Measurements from ENCODE around the gene MINDY4B. TPM values are rescaled to one million over a fixed set of nuclear protein-coding genes. Genes with fewer than 3 reads are reported as not detected.

MINDY4B gene
- polyA plus RNA-seq, 2 of the 4 experiments (the other 2 are of a cell fraction), result not detected

DNA sequence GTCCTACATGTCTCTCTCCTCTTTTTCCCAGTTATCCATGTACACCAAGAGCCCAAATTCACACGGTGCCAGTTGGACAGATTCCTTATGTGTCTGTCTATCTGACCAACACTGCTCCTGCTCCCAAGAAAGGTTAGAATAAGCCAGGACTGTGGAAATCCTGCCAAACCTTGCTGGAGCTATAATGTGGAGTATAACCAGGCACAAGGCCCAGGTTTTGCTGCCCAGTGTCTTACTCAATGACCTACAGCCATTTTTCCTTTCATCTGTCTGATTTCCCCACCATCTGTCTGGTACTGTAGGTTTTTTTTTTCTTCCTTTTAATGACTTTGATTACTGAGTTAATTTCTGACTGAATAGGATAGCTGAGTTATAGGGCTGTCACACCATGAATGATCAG is 26.5 kb upstream of the MINDY4B start:
- DNase-seq (ENCODE audit: low read depth in 1 of 2, low spot score in 1 of 2), result no peak
- Histone ChIP-seq H3K4me1 (no peaks in the 10 kb centered on the region), H3K9me3 (no peaks in the 10 kb centered on the region), H3K27ac (no peak overlapping the region), H3K4me2 (no peak overlapping the region), H3K4me3 (no peak overlapping the region)
- CTCF ChIA-PET, result interaction anchor here (0.6 to 1.2 kb wide), 2 partner anchors 13 to 39 kb away, joined by 3 read pairs; no protein-coding TSS in a partner anchor
- TF ChIP-seq SREBF2 (IDR thresholded peaks at IDR 0.05), result no peak
- TF ChIP-seq GATA3 (IDR thresholded peaks at IDR 0.05; ENCODE audit: borderline replicate concordance), result no peak
- no peak for TF ChIP-seq HEYL (CRISPR knock-in tag; IDR thresholded peaks at IDR 0.05)
- TF ChIP-seq, protein P1, sequence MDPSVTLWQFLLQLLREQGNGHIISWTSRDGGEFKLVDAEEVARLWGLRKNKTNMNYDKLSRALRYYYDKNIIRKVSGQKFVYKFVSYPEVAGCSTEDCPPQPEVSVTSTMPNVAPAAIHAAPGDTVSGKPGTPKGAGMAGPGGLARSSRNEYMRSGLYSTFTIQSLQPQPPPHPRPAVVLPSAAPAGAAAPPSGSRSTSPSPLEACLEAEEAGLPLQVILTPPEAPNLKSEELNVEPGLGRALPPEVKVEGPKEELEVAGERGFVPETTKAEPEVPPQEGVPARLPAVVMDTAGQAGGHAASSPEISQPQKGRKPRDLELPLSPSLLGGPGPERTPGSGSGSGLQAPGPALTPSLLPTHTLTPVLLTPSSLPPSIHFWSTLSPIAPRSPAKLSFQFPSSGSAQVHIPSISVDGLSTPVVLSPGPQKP (IDR thresholded peaks at IDR 0.05; ENCODE audit: low read depth, low read length), result no peak
- no peak for TF ChIP-seq MYC (IDR thresholded peaks at IDR 0.05; ENCODE audit: borderline replicate concordance, low read length)
- ATAC-seq, result no peak
- FAIRE-seq, result no peak
- POLR2A ChIA-PET, result no interaction called here
- 5% methylated on average over 1 of the region's 1 CpG for WGBS (ENCODE audit: missing lambda C conversion rate)

DNA sequence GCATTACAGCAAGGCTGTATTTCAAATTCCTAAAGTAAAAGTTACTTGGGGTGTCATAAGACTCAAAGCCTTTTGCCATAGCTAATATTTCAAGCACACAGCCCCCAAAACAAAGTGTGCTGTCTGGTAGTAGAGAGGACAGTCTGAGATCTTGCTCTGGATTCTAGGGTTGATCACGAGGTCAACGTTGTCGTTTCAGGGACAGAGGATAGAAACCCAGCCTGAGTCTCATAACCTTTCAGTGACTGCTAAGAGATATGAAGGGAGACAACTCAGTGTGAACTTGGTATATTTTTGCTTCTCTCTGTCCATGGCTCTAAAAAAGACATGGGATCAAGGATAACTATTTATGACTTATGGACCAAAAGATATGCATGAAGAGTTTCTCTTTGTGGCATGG is 25.6 kb upstream of the MINDY4B start:
- TF ChIP-seq RARB (CRISPR knock-in tag; IDR thresholded peaks at IDR 0.05), result no peak
- TF ChIP-seq EP300 (IDR thresholded peaks at IDR 0.05), result no peak
- no peak for TF ChIP-seq FOSL2 (IDR thresholded peaks at IDR 0.05)
- TF ChIP-seq FOSL2 (CRISPR knock-in tag; IDR thresholded peaks at IDR 0.05), result no peak
- no peak for TF ChIP-seq GATA3 (IDR thresholded peaks at IDR 0.05; ENCODE audit: borderline replicate concordance)
- no peak for TF ChIP-seq FOXS1 (CRISPR knock-in tag; IDR thresholded peaks at IDR 0.05)
- Histone ChIP-seq H3K4me1 (no peaks in the 10 kb centered on the region), H3K4me3 (no peak overlapping the region), H3K9me3 (no peaks in the 10 kb centered on the region), H3K27ac (no peak overlapping the region), H3K4me2 (no peak overlapping the region)
- ChIA-PET POLR2A (no interaction called here), CTCF (interaction anchor here (1.2 kb wide), 2 partner anchors 12 to 25 kb away, joined by 3 read pairs; no protein-coding TSS in a partner anchor)
- no peak for ATAC-seq
- WGBS (ENCODE audit: missing lambda C conversion rate), result 28% methylated on average over 3 of the region's 3 CpGs
- no peak for FAIRE-seq
- no peak for DNase-seq (ENCODE audit: low read depth in 1 of 2, low spot score in 1 of 2)

DNA sequence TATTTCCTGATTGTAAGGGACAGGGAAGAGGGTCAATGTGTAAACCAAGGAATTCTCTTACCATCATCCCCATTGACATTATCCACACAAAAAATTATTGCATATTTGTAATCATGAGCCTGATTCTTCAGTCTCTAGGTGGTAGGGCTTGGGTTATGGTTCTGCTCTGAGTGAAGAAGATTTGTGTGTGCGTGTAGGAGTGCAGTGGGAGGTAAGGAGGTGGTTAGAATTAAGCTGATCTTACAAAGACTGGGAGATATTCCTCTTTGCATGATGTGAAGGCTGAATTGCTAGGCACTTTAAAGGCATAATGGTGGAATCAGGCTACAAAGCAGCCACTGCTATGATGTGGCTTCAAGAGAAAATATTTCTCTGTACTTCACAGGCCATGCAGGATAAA is 23.0 kb upstream of the MINDY4B start:
- Histone ChIP-seq H3K27ac (no peak overlapping the region), H3K4me2 (no peak overlapping the region), H3K4me3 (no peak overlapping the region), H3K4me1 (no peaks in the 10 kb centered on the region), H3K9me3 (no peaks in the 10 kb centered on the region)
- FAIRE-seq (no peak), DNase-seq (ENCODE audit: low read depth in 1 of 2, low spot score in 1 of 2) (no peak), ATAC-seq (no peak)
- WGBS (ENCODE audit: missing lambda C conversion rate), result 10% methylated on average over 1 of the region's 1 CpG
- ChIA-PET POLR2A (no interaction called here), CTCF (interaction anchor here (1.0 to 1.8 kb wide), 5 partner anchors 9 to 207 kb away, joined by 3 to 4 read pairs (median 3); no protein-coding TSS in a partner anchor)
- TF ChIP-seq, protein P2, sequence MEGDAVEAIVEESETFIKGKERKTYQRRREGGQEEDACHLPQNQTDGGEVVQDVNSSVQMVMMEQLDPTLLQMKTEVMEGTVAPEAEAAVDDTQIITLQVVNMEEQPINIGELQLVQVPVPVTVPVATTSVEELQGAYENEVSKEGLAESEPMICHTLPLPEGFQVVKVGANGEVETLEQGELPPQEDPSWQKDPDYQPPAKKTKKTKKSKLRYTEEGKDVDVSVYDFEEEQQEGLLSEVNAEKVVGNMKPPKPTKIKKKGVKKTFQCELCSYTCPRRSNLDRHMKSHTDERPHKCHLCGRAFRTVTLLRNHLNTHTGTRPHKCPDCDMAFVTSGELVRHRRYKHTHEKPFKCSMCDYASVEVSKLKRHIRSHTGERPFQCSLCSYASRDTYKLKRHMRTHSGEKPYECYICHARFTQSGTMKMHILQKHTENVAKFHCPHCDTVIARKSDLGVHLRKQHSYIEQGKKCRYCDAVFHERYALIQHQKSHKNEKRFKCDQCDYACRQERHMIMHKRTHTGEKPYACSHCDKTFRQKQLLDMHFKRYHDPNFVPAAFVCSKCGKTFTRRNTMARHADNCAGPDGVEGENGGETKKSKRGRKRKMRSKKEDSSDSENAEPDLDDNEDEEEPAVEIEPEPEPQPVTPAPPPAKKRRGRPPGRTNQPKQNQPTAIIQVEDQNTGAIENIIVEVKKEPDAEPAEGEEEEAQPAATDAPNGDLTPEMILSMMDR (IDR thresholded peaks at IDR 0.05), result no peak
- TF ChIP-seq ZFP36 (IDR thresholded peaks at IDR 0.05; ENCODE audit: borderline replicate concordance, partially characterized antibody), result no peak
- no peak for TF ChIP-seq ESRRA (IDR thresholded peaks at IDR 0.05; ENCODE audit: borderline replicate concordance, low read length)
- TF ChIP-seq KDM1A (IDR thresholded peaks at IDR 0.05; ENCODE audit: low read depth), result no peak
- TF ChIP-seq, protein P3, sequence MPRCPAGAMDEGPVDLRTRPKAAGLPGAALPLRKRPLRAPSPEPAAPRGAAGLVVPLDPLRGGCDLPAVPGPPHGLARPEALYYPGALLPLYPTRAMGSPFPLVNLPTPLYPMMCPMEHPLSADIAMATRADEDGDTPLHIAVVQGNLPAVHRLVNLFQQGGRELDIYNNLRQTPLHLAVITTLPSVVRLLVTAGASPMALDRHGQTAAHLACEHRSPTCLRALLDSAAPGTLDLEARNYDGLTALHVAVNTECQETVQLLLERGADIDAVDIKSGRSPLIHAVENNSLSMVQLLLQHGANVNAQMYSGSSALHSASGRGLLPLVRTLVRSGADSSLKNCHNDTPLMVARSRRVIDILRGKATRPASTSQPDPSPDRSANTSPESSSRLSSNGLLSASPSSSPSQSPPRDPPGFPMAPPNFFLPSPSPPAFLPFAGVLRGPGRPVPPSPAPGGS (IDR thresholded peaks at IDR 0.05), result no peak
- no peak for TF ChIP-seq HOXB5 (CRISPR knock-in tag; IDR thresholded peaks at IDR 0.05)
- no peak for TF ChIP-seq RCOR1 (IDR thresholded peaks at IDR 0.05; ENCODE audit: low read depth, low read length)
- TF ChIP-seq TP53 (CRISPR knock-in tag; IDR thresholded peaks at IDR 0.05), result no peak
- TF ChIP-seq SREBF2 (IDR thresholded peaks at IDR 0.05), result no peak
- TF ChIP-seq HEYL (CRISPR knock-in tag; IDR thresholded peaks at IDR 0.05), result no peak
- no peak for TF ChIP-seq CBX2 (IDR thresholded peaks at IDR 0.05; ENCODE audit: borderline replicate concordance, low read depth)
- no peak for TF ChIP-seq EHF (CRISPR knock-in tag; IDR thresholded peaks at IDR 0.05)
- TF ChIP-seq ZNF302 (CRISPR knock-in tag; IDR thresholded peaks at IDR 0.05), result no peak
- no peak for TF ChIP-seq MYC (IDR thresholded peaks at IDR 0.05; ENCODE audit: borderline replicate concordance, low read length)
